Ovary (tissue), 10 donors: ENCODE results near the gene C15orf39. TPM values are rescaled to one million over a fixed set of nuclear protein-coding genes. Genes with fewer than 3 reads are reported as not detected.

Experiments
- DNase-seq, 5 donors: peaks; one replicate each; pipeline ENCODE4 v3.0.0-alpha.2; 2019 to 2020
- H3K27ac ChIP-seq, 2 donors: fragments of 200-600 bp; one replicate each; pipeline versions ENCODE4 v1.5.1 to v1.8.0; 2019 to 2022
- H3K27me3 ChIP-seq: fragments of 200-600 bp; one replicate; pipeline ENCODE4 v1.8.0; 2022
- H3K36me3 ChIP-seq: fragments of 200-600 bp; sonication (generic); one replicate; pipeline ENCODE4 v1.5.1; 2019
- H3K4me1 ChIP-seq: one replicate; pipeline ENCODE4 v1.8.1; 2013; ENCODE audit warnings: mild to moderate bottlenecking, moderate library complexity; ENCODE audit not compliant: insufficient read depth
- H3K4me3 ChIP-seq: fragments of 200-600 bp; sonication (generic); one replicate; pipeline ENCODE4 v1.5.1; 2017
- H3K9me3 ChIP-seq, 2 donors: fragments of 200-600 bp in 1 of 2; sonication (generic) in 1 of 2; one replicate each; pipeline versions ENCODE4 v1.5.1 to v1.8.1; 2013 to 2019; ENCODE audit warnings: mild to moderate bottlenecking in 1 of 2, moderate library complexity in 1 of 2
- CTCF ChIP-seq, 3 donors: fragments of 450-650 bp in 2 of 3; fragments of 200-600 bp in 1 of 3; IDR thresholded peaks; one replicate each; pipeline versions ENCODE4 v1.5.1 to v1.8.0; 2016 to 2022; ENCODE audit warnings: antibody characterized with exemption in 3 of 3, mild to moderate bottlenecking in 1 of 3
- EP300 ChIP-seq: sonication (generic); formaldehyde crosslinking; IDR thresholded peaks from one replicate; pipeline ENCODE4 v1.6.1; 2017; ENCODE audit warnings: antibody characterized with exemption
- POLR2A ChIP-seq: fragments of 450-650 bp; IDR thresholded peaks from one replicate; pipeline ENCODE4 v1.6.1; 2017; ENCODE audit warnings: antibody characterized with exemption, mild to moderate bottlenecking, moderate library complexity
- WGBS, 3 donors: extraction: QIAGEN DNeasy Blood & Tissue Kit in 1 of 3; methylation state at CpG; one replicate each; pipeline versions ENCODE4 v1.1.5 to v1.1.7; 2013 to 2017; 5-methylcytosine and 5-hydroxymethylcytosine counted together
- intact Hi-C, 4 donors: fragments of 100-400 bp; cut with DNase I; formaldehyde crosslinking; loops; one replicate each; pipeline versions ENCODE4 v1.11.0 to v1.15.1; 2022 to 2023
- long read RNA-seq, 3 donors: library from polyadenylated mRNA in 2 of 3; unstranded in 2 of 3; transcript quantifications; one replicate each; pipeline ENCODE4 v2.0.0 and lab custom pipeline, GENCODE V29; 2021 to 2026
- polyA plus RNA-seq, 2 donors: library from polyadenylated mRNA; stranded (reverse); fragments of 200-250 nt in 1 of 2; fragments of 350-450 nt in 1 of 2; fragmentation: Illumina TruSeq in 1 of 2; extraction: RNeasy Lipid Tissue Mini Kit (QIAGEN cat#74804) in 1 of 2; gene quantifications; one replicate each; pipeline ENCODE4 v1.2.3, GENCODE V29; 2013 to 2014
- total RNA-seq, 7 donors: library from RNA; depleted of rRNA in 2 of 7; stranded (reverse); fragments of >200 nt in 2 of 7; fragmentation: NEBNext Ultra II Directional in 3 of 7; extraction: Animal tissue kit (Norgen Biotek cat#: 25700) in 3 of 7; gene quantifications; one replicate each; pipeline versions ENCODE4 v1.1.0 to v1.2.4, GENCODE V29; 2016 to 2023
- donor health status: DM: no; HTN: no; CAD: no; lungs with moderate emphysema.
- donor health status: DM: no; HTN: no; CAD: no.
- donor health status: Bipolar disorder and iron deficiency.
- donor health status: DM: yes; HTN: yes; CAD: no.
- donor health status: DM: no; HTN: no; CAD: no.
- donor health status: DM: yes; HTN: yes; CAD: no.

The C15orf39 gene
- 10 to 100 TPM; 16.8 to 66.1 (median 46.4) TPM for total RNA-seq
- 10 to 100 TPM in 1 of 2 donors, 1 to 10 TPM in 1; 4.8 to 19.5 TPM for polyA plus RNA-seq
- long read RNA-seq, donor 1, full-length matches to known transcripts, result 63 of 149 reads
- long read RNA-seq, donor 1, partial matches to known transcripts, result 78 of 149 reads
- long read RNA-seq, donor 1, other reads (novel, unspliced or antisense), result 8 of 149 reads
- long read RNA-seq, donor 2, full-length matches to known transcripts, result 18 of 35 reads
- long read RNA-seq, donor 2, partial matches to known transcripts, result 17 of 35 reads
- long read RNA-seq, donor 2, other reads (novel, unspliced or antisense), result 0 of 35 reads
- long read RNA-seq, donor 3, full-length matches to known transcripts, result 25 of 66 reads
- long read RNA-seq, donor 3, partial matches to known transcripts, result 34 of 66 reads
- long read RNA-seq, donor 3, other reads (novel, unspliced or antisense), result 7 of 66 reads

- WGBS, 3 donors, result 0 to 1% (median 0%) methylated on average over 43 to 84 of the region's 84 CpGs
- Histone ChIP-seq H3K36me3 (no peaks in the 10 kb centered on the region), H3K27ac (peak within 1 kb of the TSS; percentile 77 to 90), H3K4me3 (peak within 1 kb of the TSS; percentile 82), H3K27me3 (no peaks in the 10 kb centered on the region), H3K4me1 (peaks cover 12% of the 10 kb centered on the region), H3K9me3 (no peaks in the 10 kb centered on the region)
- peak; percentile 98 for TF ChIP-seq POLR2A
- TF ChIP-seq CTCF (IDR thresholded peaks at IDR 0.05), result peak; percentile 94 to 99 (median 98)
- no peak for TF ChIP-seq EP300
- intact Hi-C loops, result loop anchor here (1.0 to 10.0 kb wide), 5 partner anchors 159 to 417 kb away; partner anchors contain the start of genes CSK (in 1 of the 4) and RPP25 (in 1 of the 4)
- peak; percentile 73 to 86 (median 82) for DNase-seq
Measured at GRCh38 chr15:75201616-75202250, at the start of gene C15orf39. Gene C15orf39, plus strand, starts transcription at chr15:75201882. Its CDS starts 4,167 bp downstream, at chr15:75206049.

- WGBS, 3 donors, result 59 to 74% (median 70%) methylated on average over 2 of the region's 2 CpGs
- no peak overlapping the region for H3K4me3 ChIP-seq
- no peak overlapping the region for H3K27ac ChIP-seq
Measured at GRCh38 chr15:75152382-75153079, 49.2 kb upstream of the C15orf39 start.

GRCh38 chr15:75153087-75153486 lies 48.6 kb upstream of the C15orf39 start:
- intact Hi-C loops, result no loop called here
- no peaks in the 10 kb centered on the region for H3K4me1 ChIP-seq
- no peaks in the 10 kb centered on the region for H3K9me3 ChIP-seq
- H3K36me3 ChIP-seq, result no peaks in the 10 kb centered on the region
- H3K27ac ChIP-seq, result no peak overlapping the region
- TF ChIP-seq POLR2A (no peak), EP300 (no peak), CTCF (IDR thresholded peaks at IDR 0.05) (no peak)
- no peak for DNase-seq
- 77 to 86% (median 77%) methylated on average over 4 of the region's 4 CpGs for WGBS, 3 donors
- H3K4me3 ChIP-seq, result no peak overlapping the region
- no peaks in the 10 kb centered on the region for H3K27me3 ChIP-seq

More at GRCh38 chr15:75152382-75153079, 49.2 kb upstream of the C15orf39 start:
- no peaks in the 10 kb centered on the region for H3K9me3 ChIP-seq
- H3K4me1 ChIP-seq, result no peaks in the 10 kb centered on the region
- TF ChIP-seq CTCF (IDR thresholded peaks at IDR 0.05) (no peak), EP300 (no peak), POLR2A (no peak)
- H3K36me3 ChIP-seq, result no peaks in the 10 kb centered on the region
- H3K27me3 ChIP-seq, result no peaks in the 10 kb centered on the region
- intact Hi-C loops, result no loop called here
- no peak for DNase-seq

GRCh38 chr15:75153565-75154276 lies 48.0 kb upstream of the C15orf39 start:
- no peak for TF ChIP-seq POLR2A
- no peak for TF ChIP-seq CTCF (IDR thresholded peaks at IDR 0.05)
- TF ChIP-seq EP300, result no peak
- WGBS, 3 donors, result 75 to 80% (median 77%) methylated on average over 8 of the region's 8 CpGs

More at GRCh38 chr15:75153565-75154276, 48.0 kb upstream of the C15orf39 start:
- intact Hi-C loops, result no loop called here
- no peaks in the 10 kb centered on the region for H3K36me3 ChIP-seq
- DNase-seq, result no peak
- H3K4me3 ChIP-seq, result no peak overlapping the region
- H3K9me3 ChIP-seq, result no peaks in the 10 kb centered on the region
- no peaks in the 10 kb centered on the region for H3K4me1 ChIP-seq
- no peaks in the 10 kb centered on the region for H3K27me3 ChIP-seq
- H3K27ac ChIP-seq, result no peak overlapping the region
